ENCODE data around the gene RASA3.

DNA sequence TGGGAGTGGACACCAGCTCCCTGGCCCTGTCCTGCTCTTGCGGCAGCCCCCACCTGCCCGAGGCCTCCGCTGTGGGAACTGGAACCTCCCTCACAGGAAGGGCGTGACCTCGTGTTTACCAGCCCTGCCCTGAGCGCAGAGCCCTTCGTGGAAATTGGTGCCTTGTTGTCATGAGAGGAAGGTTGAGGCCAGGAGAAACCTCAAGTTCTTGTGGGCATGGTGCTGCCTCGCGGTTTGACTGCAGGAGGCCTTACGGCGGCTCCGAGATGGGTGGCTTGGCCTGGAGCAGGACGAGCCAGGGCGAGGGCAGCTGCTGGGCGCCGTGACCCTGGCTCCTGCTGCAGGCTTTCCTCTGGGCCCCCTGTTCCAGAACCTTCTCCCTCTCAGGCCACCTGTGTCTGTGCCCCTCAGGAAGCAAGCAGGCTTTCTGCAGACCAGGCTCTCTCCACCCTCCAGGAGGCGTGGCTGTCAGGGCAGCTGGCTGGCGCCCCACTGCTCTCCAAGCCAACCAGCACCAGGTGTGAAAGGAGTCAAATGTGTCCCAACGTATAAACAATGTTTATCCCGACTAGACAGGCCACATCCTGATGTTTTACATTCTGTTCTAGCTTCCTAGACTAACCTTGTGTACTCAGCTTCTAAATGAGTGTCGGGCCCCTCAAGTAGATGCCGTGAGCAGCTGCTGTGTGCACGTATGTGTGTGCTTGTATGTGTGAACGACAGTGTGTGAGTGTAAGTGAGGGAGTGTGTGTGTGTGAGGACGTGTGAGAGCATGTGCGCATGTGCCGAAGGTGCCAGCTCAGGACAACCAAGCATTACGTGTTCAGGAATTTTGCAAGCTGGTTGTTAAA is 10.4 kb upstream of the RASA3 start:
- no peak for TF ChIP-seq CTCF (IDR thresholded peaks at IDR 0.05)
- no peak for TF ChIP-seq POLR2A (IDR thresholded peaks at IDR 0.05; ENCODE audit: low read depth)

Data from esophagus muscularis mucosa (tissue), 3 donors.